NB4 (cell line): ENCODE results near the gene PGA5.
"Not testable (repeated sequence)": the region's sequence is repeated elsewhere in the genome, so short reads cannot be mapped to it uniquely, and the experiment has no call there.

Source experiments
- MAX ChIP-seq: IDR thresholded peaks from 2 replicates; pipeline ENCODE4 v1.6.1; 2011; ENCODE audit warnings: low read depth, low read length
- MYC ChIP-seq: IDR thresholded peaks from 2 replicates; pipeline ENCODE4 v1.6.1; 2011; ENCODE audit warnings: low read depth, low read length
- POLR2A ChIP-seq: IDR thresholded peaks from 2 replicates; pipeline ENCODE4 v1.6.1; 2011; ENCODE audit warnings: mild to moderate bottlenecking; ENCODE audit not compliant: insufficient read length; ENCODE audit errors: extremely low read depth
- TF ChIP-seq, protein P1 (sequence below): IDR thresholded peaks from one replicate; pipeline ENCODE4 v1.5.1; 2012; ENCODE audit warnings: low read depth, low read length

DNA sequence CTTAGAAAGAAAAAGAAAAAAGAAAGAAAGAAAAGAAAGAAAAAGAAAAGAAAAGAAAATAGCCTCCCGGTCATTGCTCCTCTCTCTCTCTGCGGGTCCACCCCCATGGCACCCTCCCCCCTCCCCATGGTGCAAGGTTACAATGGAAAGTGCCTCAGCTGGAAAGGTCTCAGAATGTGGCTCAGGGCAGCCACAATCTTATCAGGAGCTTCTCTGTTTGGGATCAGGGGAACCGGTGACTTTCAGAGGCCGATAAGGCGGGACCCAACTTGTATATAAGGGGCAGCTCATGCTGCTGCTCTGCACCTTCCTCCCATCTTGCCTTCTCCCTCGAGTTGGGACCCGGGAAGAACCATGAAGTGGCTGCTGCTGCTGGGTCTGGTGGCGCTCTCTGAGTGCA lies 18.9 kb upstream of the PGA5 start, which contains the start of gene PGA4:
- TF ChIP-seq POLR2A, MAX, MYC: not testable (repeated sequence)
- TF ChIP-seq, protein P1, sequence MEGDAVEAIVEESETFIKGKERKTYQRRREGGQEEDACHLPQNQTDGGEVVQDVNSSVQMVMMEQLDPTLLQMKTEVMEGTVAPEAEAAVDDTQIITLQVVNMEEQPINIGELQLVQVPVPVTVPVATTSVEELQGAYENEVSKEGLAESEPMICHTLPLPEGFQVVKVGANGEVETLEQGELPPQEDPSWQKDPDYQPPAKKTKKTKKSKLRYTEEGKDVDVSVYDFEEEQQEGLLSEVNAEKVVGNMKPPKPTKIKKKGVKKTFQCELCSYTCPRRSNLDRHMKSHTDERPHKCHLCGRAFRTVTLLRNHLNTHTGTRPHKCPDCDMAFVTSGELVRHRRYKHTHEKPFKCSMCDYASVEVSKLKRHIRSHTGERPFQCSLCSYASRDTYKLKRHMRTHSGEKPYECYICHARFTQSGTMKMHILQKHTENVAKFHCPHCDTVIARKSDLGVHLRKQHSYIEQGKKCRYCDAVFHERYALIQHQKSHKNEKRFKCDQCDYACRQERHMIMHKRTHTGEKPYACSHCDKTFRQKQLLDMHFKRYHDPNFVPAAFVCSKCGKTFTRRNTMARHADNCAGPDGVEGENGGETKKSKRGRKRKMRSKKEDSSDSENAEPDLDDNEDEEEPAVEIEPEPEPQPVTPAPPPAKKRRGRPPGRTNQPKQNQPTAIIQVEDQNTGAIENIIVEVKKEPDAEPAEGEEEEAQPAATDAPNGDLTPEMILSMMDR, result not testable (repeated sequence)
